ENCODE results near the gene RAP1GAP2. TPM values are rescaled to one million over a fixed set of nuclear protein-coding genes. Genes with fewer than 3 reads are reported as not detected.
A peak's percentile ranks its signal among the peaks of the same experiment; 100 is the strongest.

The RAP1GAP2 gene
- total RNA-seq, 1 donor = 2.9 TPM

DNA sequence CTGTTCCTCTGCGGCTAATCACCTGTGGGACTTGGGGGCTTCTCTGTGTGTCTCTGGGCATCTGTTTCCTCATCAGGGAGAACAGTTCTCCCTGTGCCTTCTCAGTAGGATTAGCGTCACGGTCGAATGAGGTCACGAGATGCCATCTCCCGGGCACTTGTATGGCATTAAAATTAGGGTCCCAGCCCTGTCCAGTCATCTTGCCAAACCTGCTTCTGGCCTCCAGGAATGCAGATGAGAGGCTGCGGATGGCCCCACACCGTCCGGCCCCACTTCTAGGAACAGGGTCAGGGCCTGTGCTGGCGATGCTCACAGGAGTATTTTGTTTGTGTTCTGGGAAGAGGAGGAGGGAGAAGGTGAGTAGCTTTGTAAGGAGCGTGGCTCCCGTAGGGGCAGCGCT is 208.7 kb downstream of the RAP1GAP2 start:
- Histone ChIP-seq H4K20me1 (ENCODE audit: insufficient read depth, low read length) (no peaks in the 10 kb centered on the region), H3K4me3 (ENCODE audit: insufficient read depth, low read length) (peak overlapping the region; percentile 49), H3K9me3 (ENCODE audit: low read depth, low read length) (no peaks in the 10 kb centered on the region), H2AFZ (ENCODE audit: low read length) (peak overlapping the region; percentile 71), H3K4me1 (ENCODE audit: insufficient read depth, low read length) (peaks cover 15% of the 10 kb centered on the region), H3K4me2 (ENCODE audit: insufficient read depth, low read length) (peak overlapping the region; percentile 54), H3K27ac (ENCODE audit: low read depth, low read length) (peak overlapping the region; percentile 90), H3K27me3 (ENCODE audit: insufficient read depth, low read length) (no peaks in the 10 kb centered on the region), H3K36me3 (ENCODE audit: insufficient read depth, low read length) (peaks cover 15% of the 10 kb centered on the region), H3K79me2 (ENCODE audit: insufficient read depth, low read length) (peaks cover 7% of the 10 kb centered on the region)
- peak; percentile 84 for DNase-seq (ENCODE audit: insufficient read length, low spot score, missing footprints)
- TF ChIP-seq, protein P1, sequence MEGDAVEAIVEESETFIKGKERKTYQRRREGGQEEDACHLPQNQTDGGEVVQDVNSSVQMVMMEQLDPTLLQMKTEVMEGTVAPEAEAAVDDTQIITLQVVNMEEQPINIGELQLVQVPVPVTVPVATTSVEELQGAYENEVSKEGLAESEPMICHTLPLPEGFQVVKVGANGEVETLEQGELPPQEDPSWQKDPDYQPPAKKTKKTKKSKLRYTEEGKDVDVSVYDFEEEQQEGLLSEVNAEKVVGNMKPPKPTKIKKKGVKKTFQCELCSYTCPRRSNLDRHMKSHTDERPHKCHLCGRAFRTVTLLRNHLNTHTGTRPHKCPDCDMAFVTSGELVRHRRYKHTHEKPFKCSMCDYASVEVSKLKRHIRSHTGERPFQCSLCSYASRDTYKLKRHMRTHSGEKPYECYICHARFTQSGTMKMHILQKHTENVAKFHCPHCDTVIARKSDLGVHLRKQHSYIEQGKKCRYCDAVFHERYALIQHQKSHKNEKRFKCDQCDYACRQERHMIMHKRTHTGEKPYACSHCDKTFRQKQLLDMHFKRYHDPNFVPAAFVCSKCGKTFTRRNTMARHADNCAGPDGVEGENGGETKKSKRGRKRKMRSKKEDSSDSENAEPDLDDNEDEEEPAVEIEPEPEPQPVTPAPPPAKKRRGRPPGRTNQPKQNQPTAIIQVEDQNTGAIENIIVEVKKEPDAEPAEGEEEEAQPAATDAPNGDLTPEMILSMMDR (IDR thresholded peaks at IDR 0.05; ENCODE audit: extremely low read depth, low read depth, low read length) = no peak

- Histone ChIP-seq H3K36me3 (ENCODE audit: insufficient read depth, low read length) (peaks cover 15% of the 10 kb centered on the region), H2AFZ (ENCODE audit: low read length) (no peak overlapping the region), H3K4me3 (ENCODE audit: insufficient read depth, low read length) (no peak overlapping the region), H3K27ac (ENCODE audit: low read depth, low read length) (no peak overlapping the region), H3K27me3 (ENCODE audit: insufficient read depth, low read length) (no peaks in the 10 kb centered on the region), H3K4me2 (ENCODE audit: insufficient read depth, low read length) (no peak overlapping the region), H3K9me3 (ENCODE audit: low read depth, low read length) (no peaks in the 10 kb centered on the region), H3K4me1 (ENCODE audit: insufficient read depth, low read length) (peaks cover 15% of the 10 kb centered on the region), H3K79me2 (ENCODE audit: insufficient read depth, low read length) (peaks cover 7% of the 10 kb centered on the region), H4K20me1 (ENCODE audit: insufficient read depth, low read length) (no peaks in the 10 kb centered on the region)
- no peak for DNase-seq (ENCODE audit: insufficient read length, low spot score, missing footprints)
- TF ChIP-seq, protein P1 (IDR thresholded peaks at IDR 0.05; ENCODE audit: extremely low read depth, low read depth, low read length) = no peak
These were observed 209.5 kb downstream of the RAP1GAP2 start for GRCh38 chr17:3005696-3006095.

DNA sequence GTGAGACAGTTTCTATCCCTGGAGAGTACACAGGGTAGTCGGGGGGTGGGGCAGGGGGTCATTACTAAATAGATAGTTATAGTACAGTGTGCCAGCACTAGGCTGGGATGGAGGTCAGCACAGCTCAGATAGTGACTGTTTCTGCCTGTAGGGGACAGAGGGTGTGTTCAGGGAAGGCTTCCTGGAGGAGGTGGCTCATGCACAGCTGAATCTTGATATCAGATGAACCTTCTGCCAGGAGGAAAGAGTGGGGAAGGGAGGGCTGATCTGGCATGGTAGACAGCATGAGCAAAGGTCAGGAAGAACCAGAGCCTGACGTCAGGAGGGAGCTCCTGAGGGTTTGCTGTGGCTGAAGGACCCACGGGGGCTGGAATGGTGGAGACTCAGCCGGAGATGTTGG is 210.6 kb downstream of the RAP1GAP2 start:
- H3K79me2 ChIP-seq (ENCODE audit: insufficient read depth, low read length) = peaks cover 7% of the 10 kb centered on the region
- TF ChIP-seq, protein P1 (IDR thresholded peaks at IDR 0.05; ENCODE audit: extremely low read depth, low read depth, low read length) = no peak
- H2AFZ ChIP-seq (ENCODE audit: low read length) = no peak overlapping the region
- no peaks in the 10 kb centered on the region for H4K20me1 ChIP-seq (ENCODE audit: insufficient read depth, low read length)
- no peaks in the 10 kb centered on the region for H3K9me3 ChIP-seq (ENCODE audit: low read depth, low read length)
- H3K4me3 ChIP-seq (ENCODE audit: insufficient read depth, low read length) = no peak overlapping the region
- no peak overlapping the region for H3K27ac ChIP-seq (ENCODE audit: low read depth, low read length)
- H3K27me3 ChIP-seq (ENCODE audit: insufficient read depth, low read length) = no peaks in the 10 kb centered on the region
- peaks cover 15% of the 10 kb centered on the region for H3K4me1 ChIP-seq (ENCODE audit: insufficient read depth, low read length)
- no peak for DNase-seq (ENCODE audit: insufficient read length, low spot score, missing footprints)
- H3K4me2 ChIP-seq (ENCODE audit: insufficient read depth, low read length) = no peak overlapping the region
- peaks cover 15% of the 10 kb centered on the region for H3K36me3 ChIP-seq (ENCODE audit: insufficient read depth, low read length)

GRCh38 chr17:3007651-3008121 is 211.4 kb downstream of the RAP1GAP2 start:
- Histone ChIP-seq H3K4me2 (ENCODE audit: insufficient read depth, low read length) (no peak overlapping the region), H2AFZ (ENCODE audit: low read length) (no peak overlapping the region), H3K9me3 (ENCODE audit: low read depth, low read length) (no peaks in the 10 kb centered on the region), H3K79me2 (ENCODE audit: insufficient read depth, low read length) (peaks cover 7% of the 10 kb centered on the region), H3K27me3 (ENCODE audit: insufficient read depth, low read length) (no peaks in the 10 kb centered on the region), H3K4me3 (ENCODE audit: insufficient read depth, low read length) (no peak overlapping the region), H4K20me1 (ENCODE audit: insufficient read depth, low read length) (no peaks in the 10 kb centered on the region), H3K4me1 (ENCODE audit: insufficient read depth, low read length) (peaks cover 15% of the 10 kb centered on the region), H3K36me3 (ENCODE audit: insufficient read depth, low read length) (peaks cover 15% of the 10 kb centered on the region), H3K27ac (ENCODE audit: low read depth, low read length) (no peak overlapping the region)
- TF ChIP-seq, protein P1 (IDR thresholded peaks at IDR 0.05; ENCODE audit: extremely low read depth, low read depth, low read length) = no peak
- DNase-seq (ENCODE audit: insufficient read length, low spot score, missing footprints) = no peak
